ENCODE measurements around the gene GRK2. TPM values are rescaled to one million over a fixed set of nuclear protein-coding genes. Genes with fewer than 3 reads are reported as not detected.

GRK2 gene
- total and polyA plus RNA-seq, 2 of the 13 experiments (the other 11 are each of a cell fraction or from before 2014, with no cell fraction given), result 31.3 to 42.4 TPM

- in situ Hi-C loops (cut with HindIII; ENCODE audit: extremely low pct_ligation_motif_present, low pct_unique_long_range_greater_than_20kb), result loop anchor here (5.0 kb wide), 2 partner anchors 52 to 117 kb away; no protein-coding TSS in a partner anchor
- peaks cover 73% of the 10 kb centered on the region for H3K4me1 ChIP-seq (ENCODE audit: insufficient read depth, low read length)
- intact Hi-C loops (cut with micrococcal nuclease; ENCODE audit: unreplicated experiment), result loop anchor here (5.0 kb wide), 1 partner anchor 37 kb away; the partner anchor contains the start of gene SSH3
Observed at GRCh38 chr11:67264877-67265632, 1.2 kb upstream of the GRK2 start.

More at GRCh38 chr11:67264877-67265632, 1.2 kb upstream of the GRK2 start:
- no peak overlapping the region for H3K27ac ChIP-seq (ENCODE audit: extremely low read length, insufficient read depth, low read length)
- peaks cover 8% of the 10 kb centered on the region for H4K20me1 ChIP-seq (ENCODE audit: insufficient read depth, low read length)
- no peak overlapping the region for H3K4me3 ChIP-seq (replicated peaks in 1 of 3; ENCODE audit: insufficient read depth in 1 of 3, low read depth in 2 of 3, low read length in 3 of 3)
- H3K9me3 ChIP-seq (ENCODE audit: low read length), result no peaks in the 10 kb centered on the region
- FAIRE-seq (no peak), DNase-seq (ENCODE audit: low spot score) (no peak), ATAC-seq (no peak)
- no TSS peak for BruUV-seq (replicated peaks)
- no peak overlapping the region for H3K9ac ChIP-seq (ENCODE audit: insufficient read depth, low read depth, low read length)
- peaks cover 1 to 25% of the 10 kb centered on the region in 2 experiments; a peak in 3 of 5 replicates for H3K36me3 ChIP-seq (replicated peaks in 1 of 2; ENCODE audit: control insufficient read depth in 1 of 2, insufficient read depth in 2 of 2, low read length in 2 of 2)
- WGBS (ENCODE audit: low lambda C conversion rate), result 87% methylated on average over 7 of the region's 7 CpGs
- TF ChIP-seq ZNF138 (CRISPR knock-in tag; IDR thresholded peaks at IDR 0.05; ENCODE audit: low read depth) (no peak), CTCF (CRISPR knock-in tag; IDR thresholded peaks at IDR 0.05) (no peak), RAD51 (IDR thresholded peaks at IDR 0.05; ENCODE audit: borderline replicate concordance) (no peak), EHMT2 (IDR thresholded peaks at IDR 0.05; ENCODE audit: borderline replicate concordance, low read depth, low read length) (no peak)
- ChIA-PET POLR2A (interaction anchor here (1.1 kb wide), 2 partner anchors 23 to 52 kb away, joined by 3 to 4 read pairs; no protein-coding TSS in a partner anchor), CTCF (ENCODE audit: low intra/inter-chr PET ratio, low total read pairs) (interaction anchor here (1.6 to 2.4 kb wide), 2 partner anchors 24 to 52 kb away, joined by 5 to 25 read pairs; partner anchors contain the start of gene ANKRD13D)
- no peak overlapping the region for H2AFZ ChIP-seq (ENCODE audit: low read length)
- no peaks in the 10 kb centered on the region for H3K27me3 ChIP-seq (ENCODE audit: control insufficient read depth in 1 of 2, insufficient read depth in 2 of 2, low read length in 2 of 2)
- no peak overlapping the region for H3K4me2 ChIP-seq (ENCODE audit: low read depth, low read length)
- peaks cover 32% of the 10 kb centered on the region for H3K79me2 ChIP-seq (ENCODE audit: insufficient read depth, low read length)

All from HepG2 (cell line).